Hypothalamus (tissue), 51 donors: ENCODE results near the gene PLPP3.

Source experiments
- DNase-seq, 51 donors: peaks; one replicate each; lab custom pipeline; 2025; lab: John Stamatoyannopoulos, UW

Gene PLPP3

DNA sequence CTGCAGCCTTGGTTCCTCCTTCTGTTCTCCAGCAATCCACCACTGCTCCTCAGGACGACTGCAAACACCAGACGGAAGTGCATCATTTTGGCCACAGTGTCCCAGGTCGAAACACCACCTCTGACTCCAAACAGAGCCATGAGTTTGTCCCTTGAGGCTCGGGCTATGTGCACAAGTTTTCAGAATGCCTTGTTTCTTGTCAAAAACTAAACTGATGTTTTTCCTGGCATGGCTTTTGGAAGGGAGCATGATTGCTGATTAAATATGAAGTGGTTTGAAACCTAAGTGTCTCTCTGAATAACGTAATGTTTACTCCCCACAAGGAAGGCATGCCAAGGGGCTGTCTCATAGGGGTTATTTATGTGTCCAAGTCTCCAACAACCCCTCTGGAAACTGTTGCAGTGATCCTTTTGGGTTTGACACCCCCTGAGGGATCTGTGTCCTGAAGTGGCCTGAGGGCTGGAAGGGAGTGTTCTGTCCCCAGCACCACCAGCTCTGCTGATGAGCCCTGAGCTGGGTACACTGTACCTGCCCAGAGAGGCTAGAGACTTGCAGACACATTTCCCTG is 132.7 kb downstream of the PLPP3 start:
- DNase-seq, result no peak

- DNase-seq, result no peak
Measured at GRCh38 chr1:56444960-56445646, 134.3 kb downstream of the PLPP3 start.
